GM12878 (cell line): Measurements from ENCODE around the gene ANO7. TPM values are rescaled to one million over a fixed set of nuclear protein-coding genes. Genes with fewer than 3 reads are reported as not detected.

Experiments used
- ATAC-seq: fragments of 200-7000 bp; cut with Tn5 transposase; 3 replicates; pipeline ENCODE4 v1.9.1; 2020; ENCODE audit warnings: mild to moderate bottlenecking, moderate library complexity
- BruUV-seq: library from RNA; stranded (reverse); fragments of 400-500 nt; replicated peaks from 2 replicates; lab custom pipeline; 2021; lab: Mats Ljungman, UMichigan
- CTCF ChIA-PET: fragments of 300-600 bp; sonication (Branson Sonifier 250); formaldehyde crosslinking; extraction: SDS; loops from one replicate; lab custom pipeline; 2021; ENCODE audit warnings: inconsistent platforms; lab: Yijun Ruan, JAX
- POLR2A ChIA-PET: fragments of 350-600 bp; formaldehyde crosslinking; extraction: SDS; loops from one replicate; lab custom pipeline; 2021; ENCODE audit warnings: inconsistent platforms; lab: Charles Lee
- RAD21 ChIA-PET: fragments of 300-600 bp; sonication (Branson Sonifier 250); formaldehyde crosslinking; loops from one replicate; lab custom pipeline; 2023; ENCODE audit warnings: antibody characterized with exemption; ENCODE audit not compliant: unreplicated experiment; lab: Charles Lee
- SMC1A ChIA-PET: fragments of 300-600 bp; sonication (Branson Sonifier 250); formaldehyde crosslinking; loops from one replicate; lab custom pipeline; 2023; ENCODE audit not compliant: unreplicated experiment, uncharacterized antibody; lab: Charles Lee
- DNase-seq: peaks from one replicate; pipeline ENCODE4 v3.0.0-alpha.2; 2011; ENCODE audit warnings: low read depth, low spot score
- FAIRE-seq: peaks from 3 replicates; lab custom pipeline; 2011; peaks lifted over from hg19 to GRCh38; lab: Jason Lieb, UNC
- H2AFZ ChIP-seq: 2 replicates; pipeline ENCODE4 v1.6.0; 2011; ENCODE audit warnings: low read depth, low read length, control low read depth; ENCODE audit not compliant: control insufficient read depth
- H3K27ac ChIP-seq: 2 replicates; pipeline ENCODE4 v1.5.1; 2011; ENCODE audit warnings: control low read depth; ENCODE audit not compliant: control insufficient read depth, insufficient read depth
- H3K27me3 ChIP-seq, 2 experiments: replicated peaks in 1 of 2; 2 replicates each; pipeline versions ENCODE4 v1.6.0 to v1.6.1; 2011; ENCODE audit warnings: low read length in 1 of 2; ENCODE audit not compliant: control insufficient read depth in 2 of 2, insufficient read depth in 2 of 2
- H3K36me3 ChIP-seq, 2 experiments: 2 replicates each; pipeline ENCODE4 v1.5.1; 2011; ENCODE audit warnings: low read length in 1 of 2; ENCODE audit not compliant: control insufficient read depth in 2 of 2, insufficient read depth in 2 of 2
- H3K4me1 ChIP-seq: 2 replicates; pipeline ENCODE4 v1.6.1; 2011; ENCODE audit warnings: mild to moderate bottlenecking, low read length, moderate library complexity, mixed read lengths; ENCODE audit not compliant: control insufficient read depth, insufficient read depth
- H3K4me2 ChIP-seq: 2 replicates; pipeline ENCODE4 v1.6.0; 2011; ENCODE audit warnings: control low read depth; ENCODE audit not compliant: control insufficient read depth, insufficient read depth
- H3K4me3 ChIP-seq: fragments of 200-600 bp; sonication (generic); 2 replicates; pipeline ENCODE4 v1.5.1; 2016
- H3K79me2 ChIP-seq: 2 replicates; pipeline ENCODE4 v1.6.0; 2011; ENCODE audit warnings: low read length; ENCODE audit not compliant: control insufficient read depth, insufficient read depth
- H3K9ac ChIP-seq: 2 replicates; pipeline ENCODE4 v1.8.0; 2011; ENCODE audit warnings: low read length, control low read depth, mixed read lengths; ENCODE audit not compliant: control insufficient read depth, insufficient read depth
- H3K9me3 ChIP-seq: replicated peaks from 3 replicates; pipeline ENCODE4 v1.5.1; 2011; ENCODE audit warnings: mild to moderate bottlenecking, low read length; ENCODE audit not compliant: control insufficient read depth, insufficient read depth
- H4K20me1 ChIP-seq: 2 replicates; pipeline ENCODE4 v1.6.0; 2011; ENCODE audit not compliant: control insufficient read depth, insufficient read depth
- BACH1 ChIP-seq: fragments of 450-650 bp; IDR thresholded peaks from 2 replicates; pipeline ENCODE4 v1.6.1; 2017; ENCODE audit warnings: mild to moderate bottlenecking, borderline replicate concordance
- BCLAF1 ChIP-seq: fragments of 450-650 bp; IDR thresholded peaks from 2 replicates; pipeline ENCODE4 v1.6.1; 2017; ENCODE audit warnings: antibody characterized with exemption, mild to moderate bottlenecking, moderate library complexity
- CREB1 ChIP-seq: IDR thresholded peaks from 2 replicates; pipeline ENCODE4 v1.6.1; 2012; ENCODE audit warnings: low read depth, mild to moderate bottlenecking, inconsistent platforms
- FOXM1 ChIP-seq: IDR thresholded peaks from 2 replicates; pipeline ENCODE4 v1.6.1; 2012; ENCODE audit warnings: low read depth, mild to moderate bottlenecking, inconsistent platforms, low read length, moderate library complexity
- GATAD2B ChIP-seq: fragments of 450-650 bp; conservative IDR thresholded peaks from 2 replicates; pipeline ENCODE4 v1.6.1; 2017; ENCODE audit warnings: low read depth, mild to moderate bottlenecking, moderate library complexity
- JUND ChIP-seq: IDR thresholded peaks from 2 replicates; pipeline ENCODE4 v1.6.1; 2012; ENCODE audit warnings: low read depth, mild to moderate bottlenecking, low read length, improper control_type of control experiment, moderate library complexity
- KDM1A ChIP-seq: fragments of 200-600 bp; sonication (generic); IDR thresholded peaks from 2 replicates; pipeline ENCODE4 v1.6.1; 2016; ENCODE audit warnings: borderline replicate concordance
- LARP7 ChIP-seq: fragments of 450-650 bp; IDR thresholded peaks from 2 replicates; pipeline ENCODE4 v1.6.1; 2017; ENCODE audit warnings: mild to moderate bottlenecking
- MTA2 ChIP-seq: fragments of 450-650 bp; IDR thresholded peaks from 2 replicates; pipeline ENCODE4 v1.6.1; 2016; ENCODE audit warnings: low read depth, mild to moderate bottlenecking, moderate library complexity
- NFYA ChIP-seq: IDR thresholded peaks from 2 replicates; pipeline ENCODE4 v1.6.1; 2011; ENCODE audit warnings: low read depth, mild to moderate bottlenecking, low read length, improper control_type of control experiment, borderline replicate concordance
- NR2F1 ChIP-seq: fragments of 450-650 bp; conservative IDR thresholded peaks from 2 replicates; pipeline ENCODE4 v1.6.1; 2017; ENCODE audit warnings: mild to moderate bottlenecking
- NRF1 ChIP-seq: conservative IDR thresholded peaks from 2 replicates; pipeline ENCODE4 v1.6.1; 2011; ENCODE audit warnings: mild to moderate bottlenecking, low read depth, low read length, improper control_type of control experiment
- PAX8 ChIP-seq: fragments of 450-650 bp; IDR thresholded peaks from 2 replicates; pipeline ENCODE4 v1.6.1; 2017; ENCODE audit warnings: mild to moderate bottlenecking, moderate library complexity
- PBX3 ChIP-seq: IDR thresholded peaks from 2 replicates; pipeline ENCODE4 v1.6.1; 2011; ENCODE audit warnings: mild to moderate bottlenecking, low read depth, low read length, moderate library complexity; ENCODE audit not compliant: insufficient replicate concordance
- PKNOX1 ChIP-seq: fragments of 450-650 bp; IDR thresholded peaks from 2 replicates; pipeline ENCODE4 v1.6.1; 2016; ENCODE audit warnings: mild to moderate bottlenecking
- RCOR1 ChIP-seq: conservative IDR thresholded peaks from 2 replicates; pipeline ENCODE4 v1.6.1; 2012; ENCODE audit warnings: low read depth, low read length, improper control_type of control experiment
- SMAD1 ChIP-seq: fragments of 450-650 bp; IDR thresholded peaks from 2 replicates; pipeline ENCODE4 v1.6.1; 2018; ENCODE audit warnings: mild to moderate bottlenecking, low read depth; ENCODE audit not compliant: partially characterized antibody
- SMC3 ChIP-seq: IDR thresholded peaks from 2 replicates; pipeline ENCODE4 v1.6.1; 2011; ENCODE audit warnings: low read length, improper control_type of control experiment, borderline replicate concordance
- ZNF622 ChIP-seq: fragments of 450-650 bp; IDR thresholded peaks from 2 replicates; pipeline ENCODE4 v1.6.1; 2017; ENCODE audit warnings: mild to moderate bottlenecking, inconsistent platforms
- WGBS: methylation state at CpG from one replicate; pipeline ENCODE4 v1.1.6; 2016; ENCODE audit warnings: low lambda C conversion rate; ENCODE audit not compliant: insufficient replicate concordance, insufficient coverage; ENCODE audit errors: missing lambda C conversion rate; 5-methylcytosine and 5-hydroxymethylcytosine counted together
- in situ Hi-C: fragments of 300-500 bp; cut with MboI; formaldehyde crosslinking; loops from 9 replicates; pipeline ENCODE4 v1.14.3; 2018; ENCODE audit warnings: mixed read lengths
- intact Hi-C: fragments of 100-400 bp; cut with micrococcal nuclease; formaldehyde crosslinking; loops from one replicate; pipeline ENCODE4 v1.14.2; 2022; ENCODE audit not compliant: unreplicated experiment
- polyA plus RNA-seq, 11 experiments: library from polyadenylated mRNA; depleted of rRNA in 4 of 11; unstranded in 6 of 11; stranded (reverse) in 5 of 11; fragments of >200 nt; fragmentation: Nextera tagmentation in 4 of 11; fragmentation: Illumina TruSeq in 1 of 11; extraction: Ambion mirVana in 4 of 11; extraction: Trizol in 1 of 11; gene quantifications; 1 replicate in 1 of 11; 2 replicates in 10 of 11; pipeline versions ENCODE4 v1.2.1 to v1.2.3, GENCODE V29; 2011 to 2016; ENCODE audit warnings: inconsistent platforms in 2 of 11, missing spikeins in 2 of 11, low read depth in 1 of 11
- total RNA-seq, 4 experiments: library from RNA; depleted of rRNA in 3 of 4; stranded (reverse); fragments of >200 nt in 3 of 4; fragmentation: Illumina TruSeq in 1 of 4; extraction: Trizol in 1 of 4; gene quantifications; 2 replicates each; pipeline versions ENCODE4 v1.2.1 to v1.2.3, GENCODE V29; 2013 to 2021

Gene ANO7
- total and polyA plus RNA-seq, 10 of the 15 experiments (the other 5 are each of a cell fraction or from before 2014, with no cell fraction given): 0.08 to 1.4 (median 0.44) TPM

- no peak for ATAC-seq
- H4K20me1 ChIP-seq: no peaks in the 10 kb centered on the region
- TF ChIP-seq RCOR1 (no peak), LARP7 (no peak), SMAD1 (no peak), NR2F1 (no peak), ZNF622 (no peak), PAX8 (no peak), PKNOX1 (no peak), FOXM1 (no peak), CREB1 (no peak), GATAD2B (no peak), BACH1 (no peak), JUND (no peak), MTA2 (no peak), KDM1A (no peak), SMC3 (no peak), NFYA (no peak), PBX3 (no peak), NRF1 (no peak), BCLAF1 (no peak)
- no peaks in the 10 kb centered on the region for H3K27me3 ChIP-seq
- H3K4me1 ChIP-seq: no peaks in the 10 kb centered on the region
- no peak for FAIRE-seq
- no peaks in the 10 kb centered on the region for H3K79me2 ChIP-seq
- intact Hi-C loops (loop anchor here (10.0 kb wide), 1 partner anchor 358 kb away; no protein-coding TSS in a partner anchor), in situ Hi-C loops (no loop called here)
- ChIA-PET SMC1A (no interaction called here), RAD21 (no interaction called here), CTCF (no interaction called here), POLR2A (interaction anchor here (0.6 kb wide), 1 partner anchor 232 kb away, joined by 4 read pairs; no protein-coding TSS in a partner anchor)
- no peaks in the 10 kb centered on the region for H3K9me3 ChIP-seq
- no peak overlapping the region for H3K4me3 ChIP-seq
- H3K9ac ChIP-seq: no peak overlapping the region
- 70% methylated on average over 13 of the region's 13 CpGs for WGBS
- H3K36me3 ChIP-seq: no peaks in the 10 kb centered on the region
- DNase-seq: no peak
- no TSS peak for BruUV-seq
- no peak overlapping the region for H2AFZ ChIP-seq
- H3K4me2 ChIP-seq: no peak overlapping the region
- H3K27ac ChIP-seq: no peak overlapping the region
These were observed 24.6 kb downstream of the ANO7 start for GRCh38 chr2:241213041-241213440.
